HL-60/S4 (cell line): Measurements from ENCODE around the gene COL4A6.

Experiments used
- in situ Hi-C: fragments of 300-500 bp; cut with MboI; formaldehyde crosslinking; loops from 2 replicates; pipeline ENCODE4 v1.14.3; 2022; ENCODE audit warnings: low sequenced_read_pairs

COL4A6 gene

DNA sequence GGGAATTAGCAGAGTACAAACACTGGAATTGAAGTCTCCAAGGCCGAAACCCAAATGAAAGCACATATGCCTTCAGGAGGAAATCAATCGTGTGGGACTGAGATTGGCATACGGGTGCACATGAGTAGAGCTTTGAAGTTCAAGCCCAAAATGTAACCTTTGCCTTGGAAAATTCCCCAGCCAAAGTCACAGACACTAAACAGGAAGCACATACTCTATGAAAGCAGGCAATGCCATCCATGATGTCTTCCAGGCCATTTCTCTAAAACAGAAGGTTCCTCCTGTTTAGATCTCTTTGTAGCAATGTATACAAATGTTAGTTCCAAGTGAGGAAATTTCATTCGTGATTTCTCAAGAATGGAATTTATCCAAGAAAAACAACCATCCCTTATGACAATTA lies 162.5 kb downstream of the COL4A6 start:
- in situ Hi-C loops: no loop called here

DNA sequence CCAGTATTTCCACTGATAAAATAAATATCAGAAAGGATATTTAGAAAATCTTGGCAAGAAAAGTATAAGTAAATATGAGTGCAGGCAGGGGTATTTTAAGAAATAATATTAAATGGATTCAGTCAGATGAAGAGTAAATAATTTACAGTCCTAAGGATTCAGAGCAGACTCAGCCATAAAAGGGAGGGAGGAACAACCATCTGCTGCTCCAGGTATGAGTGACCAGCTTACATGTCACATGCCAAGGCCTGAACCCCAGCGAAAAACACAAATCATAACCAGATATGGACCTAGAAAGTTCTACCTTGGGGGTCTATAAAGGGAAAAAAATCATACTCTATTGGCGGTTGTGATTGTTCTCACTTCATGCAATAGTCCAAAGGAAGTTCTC lies 166.8 kb downstream of the COL4A6 start:
- in situ Hi-C loops: no loop called here

DNA sequence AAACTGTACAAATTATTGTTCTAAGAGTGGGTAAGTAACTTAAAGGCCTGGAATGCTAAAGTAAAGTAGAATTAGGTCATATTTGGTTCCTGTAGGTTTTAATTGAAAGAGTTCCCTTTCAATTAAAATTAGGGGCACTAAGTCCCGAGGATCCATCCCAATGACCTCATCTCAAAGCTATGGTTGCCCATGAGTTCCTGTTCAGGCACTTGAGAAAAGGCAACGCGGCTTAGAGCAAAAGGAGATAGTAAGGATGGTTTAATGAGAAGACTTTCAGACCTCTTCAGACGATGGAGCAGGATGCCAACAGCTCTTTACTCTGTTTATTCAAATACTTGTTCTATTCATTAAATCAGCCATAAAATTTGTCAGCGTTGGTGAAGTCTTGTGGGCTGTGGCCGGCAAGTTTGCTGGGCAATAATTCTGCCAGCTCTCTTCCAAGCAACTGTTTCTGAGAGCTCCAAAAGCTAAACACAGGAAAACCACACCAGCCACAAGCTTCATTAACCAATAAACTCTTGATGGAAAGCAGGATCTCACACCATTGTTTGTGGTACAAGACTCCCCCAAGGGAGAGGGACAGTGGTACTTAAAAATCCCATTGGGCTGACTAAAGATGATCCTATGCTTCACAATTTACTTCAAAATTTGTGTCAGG lies 167.4 kb downstream of the COL4A6 start:
- in situ Hi-C loops: no loop called here

DNA sequence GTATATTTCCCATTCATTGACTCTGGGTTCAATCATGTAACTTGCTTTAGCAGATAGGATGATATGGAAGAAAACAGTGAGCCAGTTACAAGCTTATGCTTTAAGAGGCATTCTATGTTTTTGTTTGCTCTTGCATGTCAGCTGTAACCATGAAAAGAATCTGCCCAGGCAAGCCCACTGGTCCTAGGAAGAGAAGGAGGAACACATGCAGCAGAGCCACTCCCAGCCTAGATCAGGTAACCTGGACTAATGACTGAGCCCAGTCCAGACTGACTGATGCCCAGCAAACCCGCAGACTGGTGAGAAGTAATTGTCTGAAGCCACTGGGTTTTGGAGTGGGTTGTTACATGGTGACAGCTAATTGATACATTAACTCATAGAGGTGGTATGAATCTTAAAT lies 167.9 kb downstream of the COL4A6 start:
- in situ Hi-C loops: no loop called here

DNA sequence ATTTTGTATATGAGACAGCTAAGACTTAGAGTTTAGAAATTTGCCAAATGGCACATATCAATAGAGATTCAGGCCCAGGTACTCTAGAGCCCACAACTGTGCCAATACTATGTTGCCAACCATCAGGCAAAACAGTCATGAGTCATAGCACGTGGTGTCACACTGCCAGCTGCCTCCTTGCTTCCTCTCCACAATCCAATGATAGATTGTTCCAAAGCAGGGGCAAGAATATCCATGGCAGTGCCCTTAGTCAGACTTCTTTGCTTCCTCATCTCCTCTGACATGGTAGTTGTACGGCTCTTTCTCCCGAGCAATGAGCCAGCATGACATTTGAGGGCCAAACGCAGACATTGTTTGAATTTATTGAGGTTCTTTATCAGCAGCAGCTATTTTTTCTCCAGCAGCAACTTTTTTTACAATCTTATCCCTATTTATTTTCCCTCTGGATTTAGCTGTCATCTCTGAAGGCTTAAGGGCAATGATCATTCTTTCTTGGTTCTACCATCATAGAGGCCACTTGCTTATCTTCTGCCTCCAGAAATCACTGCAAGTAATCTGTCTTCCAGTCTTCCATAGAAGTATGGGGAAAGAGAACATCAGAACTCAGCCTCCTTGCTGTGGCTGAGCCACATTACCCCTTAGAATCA lies 169.7 kb downstream of the COL4A6 start:
- in situ Hi-C loops: no loop called here

DNA sequence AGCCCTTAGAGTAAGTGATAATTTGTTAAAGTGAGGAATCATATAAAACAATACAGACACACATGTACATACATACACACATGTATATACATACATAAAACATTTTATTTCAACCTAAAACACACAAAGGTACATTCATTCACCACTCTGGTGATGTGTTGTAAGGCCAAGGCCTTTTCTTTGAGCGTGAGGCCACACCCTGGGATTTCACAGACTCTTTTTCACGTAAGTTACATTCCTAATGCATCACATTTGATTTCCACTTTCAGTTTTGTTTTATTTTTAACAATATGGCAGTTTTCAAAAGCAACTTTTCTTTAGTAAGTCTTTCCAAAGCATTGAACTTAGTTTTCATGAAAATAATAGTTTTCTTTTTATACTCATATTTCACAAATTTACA lies 170.7 kb downstream of the COL4A6 start:
- in situ Hi-C loops: no loop called here

DNA sequence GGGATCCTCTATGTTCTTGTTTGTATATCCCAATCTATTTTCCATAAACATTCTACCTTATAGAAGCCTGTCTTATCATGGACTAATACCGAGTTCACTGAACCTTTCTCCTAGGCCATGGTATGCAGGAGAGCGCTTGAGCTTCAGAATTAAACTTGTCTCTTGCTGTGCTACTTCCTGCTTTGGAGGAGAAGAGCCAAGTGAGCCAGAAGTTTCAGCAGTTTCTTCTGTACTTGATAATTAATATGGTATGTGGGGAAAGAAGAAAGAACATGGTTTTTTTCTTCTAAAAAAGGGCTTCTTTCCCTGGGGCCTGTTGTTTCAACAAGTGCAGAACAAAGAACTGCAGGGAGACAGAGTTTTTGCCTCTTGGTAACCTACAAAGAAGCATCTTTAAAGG lies 173.8 kb downstream of the COL4A6 start:
- in situ Hi-C loops: no loop called here

DNA sequence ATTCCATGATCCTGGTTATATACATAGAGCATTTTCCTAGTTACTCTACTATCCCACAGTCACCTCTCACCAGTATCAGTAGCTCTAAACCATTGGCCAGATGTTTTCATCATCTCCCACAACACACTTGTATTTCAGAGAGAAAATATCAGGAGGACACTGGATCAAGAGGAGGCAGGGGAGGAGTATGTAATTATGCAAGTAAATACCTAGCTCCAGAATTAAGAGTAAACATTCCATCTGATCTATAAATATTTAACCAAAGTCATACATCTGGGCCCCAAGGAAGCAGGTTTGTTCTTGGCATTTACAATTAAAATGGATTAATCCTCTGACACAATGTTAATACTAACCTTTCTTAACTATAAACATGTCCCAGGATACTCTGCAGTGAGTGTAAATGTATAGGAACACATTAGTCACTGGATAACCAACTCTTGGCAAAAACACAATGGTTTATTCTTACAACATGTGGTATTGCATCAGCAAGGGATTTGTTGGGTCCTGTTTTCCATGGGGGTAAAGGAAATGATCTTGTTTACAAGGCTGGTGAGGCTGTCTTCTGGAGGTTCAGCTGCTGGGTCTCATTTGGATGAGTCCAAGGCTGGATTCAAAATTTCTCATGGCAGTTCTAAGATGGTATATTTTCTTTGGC lies 176.5 kb downstream of the COL4A6 start:
- in situ Hi-C loops: no loop called here

DNA sequence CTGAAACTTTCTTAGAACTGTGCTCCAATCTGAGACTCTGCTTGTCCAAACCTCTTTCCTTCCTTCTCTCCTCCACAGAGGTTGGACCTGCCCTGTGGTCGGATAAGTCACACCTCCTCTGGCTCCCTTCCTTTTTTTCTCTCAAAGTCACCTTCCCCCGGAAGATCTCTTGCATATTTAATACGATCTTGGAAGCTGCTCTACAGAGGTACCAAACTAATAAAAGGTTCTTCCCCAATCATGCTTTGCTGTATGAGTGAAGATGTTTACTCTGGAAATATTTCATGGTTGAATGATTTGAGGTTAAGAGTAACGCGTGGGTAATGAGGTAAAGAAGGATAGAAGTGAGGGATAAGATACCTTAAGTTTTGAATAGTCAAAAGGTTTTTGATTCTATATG lies 180.7 kb downstream of the COL4A6 start:
- in situ Hi-C loops: no loop called here

DNA sequence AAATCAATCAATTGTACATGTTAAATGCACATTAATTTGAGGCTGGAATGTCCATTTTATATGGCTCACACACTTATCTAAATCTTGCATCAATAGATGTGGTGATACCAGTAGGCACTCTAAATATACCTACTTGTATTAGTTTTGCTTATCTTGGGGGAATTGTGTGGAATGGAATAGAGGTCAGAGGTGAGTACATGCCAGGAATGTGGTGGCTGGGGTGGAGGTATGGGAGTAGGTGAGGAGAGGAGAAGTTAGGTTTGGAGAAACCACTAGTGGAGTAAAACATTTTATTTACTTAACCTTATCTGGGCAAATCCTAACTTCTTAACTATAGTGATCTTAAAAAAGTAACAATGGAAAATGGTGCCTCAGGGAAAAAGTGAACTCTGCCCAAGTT lies 183.6 kb downstream of the COL4A6 start:
- in situ Hi-C loops: no loop called here

DNA sequence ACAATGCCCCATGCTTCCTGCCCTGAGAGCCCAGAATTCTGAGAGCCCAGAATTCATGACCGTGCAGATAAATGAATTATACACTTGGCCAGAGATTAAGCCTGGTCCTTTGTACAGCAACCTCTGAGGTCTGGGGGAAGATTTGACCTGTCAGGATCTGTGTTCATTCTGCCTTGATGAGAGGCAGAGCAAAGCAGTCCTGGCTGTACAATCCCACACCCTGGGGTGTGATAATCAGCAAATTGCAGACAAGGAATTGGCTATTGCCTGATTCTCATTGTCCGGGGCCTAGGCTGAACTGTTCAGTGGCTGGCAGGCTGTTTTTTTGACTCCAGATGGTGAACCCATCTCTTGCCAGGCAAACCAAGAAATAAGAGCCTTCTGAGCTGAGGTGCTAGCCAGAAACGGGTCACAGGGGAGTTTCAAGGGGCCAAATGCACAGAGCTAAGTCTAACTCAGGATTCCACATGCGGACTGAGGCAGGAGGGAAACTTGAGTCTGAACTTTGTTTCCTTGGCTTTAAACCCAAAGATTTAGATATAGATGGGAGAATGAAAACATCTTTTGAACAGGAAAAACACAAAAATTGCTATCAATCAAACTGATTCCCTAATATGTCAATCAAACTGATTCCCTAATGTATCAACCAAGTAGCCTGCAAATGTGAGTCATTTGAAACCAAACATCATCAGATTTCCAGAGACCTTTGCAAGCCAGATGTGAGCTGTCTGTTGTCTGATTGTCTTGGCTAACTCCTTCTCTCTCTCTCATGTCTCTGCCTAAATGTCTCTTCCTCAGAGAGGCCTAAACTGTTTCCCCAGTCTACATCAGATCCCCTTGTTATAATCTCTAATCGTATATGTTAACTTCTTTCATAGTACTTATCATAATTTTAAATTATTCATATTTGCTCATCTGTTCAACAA lies 187.3 kb downstream of the COL4A6 start:
- in situ Hi-C loops: no loop called here

DNA sequence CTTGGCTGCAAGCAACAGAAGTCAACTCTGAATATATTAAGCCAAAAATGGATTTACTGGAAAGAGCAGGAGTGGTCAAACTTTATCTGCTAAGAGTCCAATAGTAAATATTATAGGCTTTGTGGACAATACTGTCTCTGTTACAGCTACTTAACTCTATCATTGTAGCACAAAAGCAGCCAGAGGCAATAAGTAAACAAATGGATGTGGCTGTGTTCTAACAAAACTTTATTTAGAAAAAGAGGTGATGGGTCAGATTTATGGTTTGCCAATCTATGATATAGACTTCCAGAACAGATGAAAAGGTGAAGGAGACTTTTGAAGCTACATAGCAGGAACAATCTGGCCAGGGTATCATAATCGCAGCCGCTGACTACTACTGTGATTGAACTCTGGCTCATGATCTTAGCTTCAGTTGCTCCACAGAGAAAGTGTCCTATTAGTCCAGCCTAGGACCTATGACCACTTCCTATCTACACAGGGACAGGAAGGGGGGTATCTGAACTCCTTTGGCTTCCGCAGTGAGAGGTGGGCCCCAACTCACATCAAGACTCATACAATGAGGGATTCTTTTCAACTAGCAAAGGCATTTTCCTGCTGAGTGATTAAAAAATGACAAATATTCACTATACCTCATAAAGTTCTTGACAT lies 191.8 kb downstream of the COL4A6 start:
- in situ Hi-C loops: no loop called here

DNA sequence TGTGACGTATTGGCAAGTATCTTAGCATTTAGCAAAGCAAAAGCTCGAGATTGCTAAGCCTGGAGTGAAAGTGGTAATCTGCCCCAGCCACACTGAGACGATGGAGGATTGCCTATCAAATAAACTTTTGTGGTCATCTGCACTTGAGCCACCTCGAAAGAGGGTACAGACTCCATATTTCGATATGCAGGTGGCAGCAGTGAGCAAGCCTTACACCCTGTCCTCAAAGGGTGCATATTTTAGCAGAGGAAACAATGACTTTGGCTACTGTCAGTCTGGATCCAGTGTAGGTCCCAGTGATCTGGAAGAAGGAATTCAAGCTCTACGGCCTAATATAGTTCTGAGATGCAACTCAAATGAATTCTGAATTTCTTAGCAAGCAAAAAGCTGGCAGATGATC lies 192.8 kb downstream of the COL4A6 start:
- in situ Hi-C loops: no loop called here

DNA sequence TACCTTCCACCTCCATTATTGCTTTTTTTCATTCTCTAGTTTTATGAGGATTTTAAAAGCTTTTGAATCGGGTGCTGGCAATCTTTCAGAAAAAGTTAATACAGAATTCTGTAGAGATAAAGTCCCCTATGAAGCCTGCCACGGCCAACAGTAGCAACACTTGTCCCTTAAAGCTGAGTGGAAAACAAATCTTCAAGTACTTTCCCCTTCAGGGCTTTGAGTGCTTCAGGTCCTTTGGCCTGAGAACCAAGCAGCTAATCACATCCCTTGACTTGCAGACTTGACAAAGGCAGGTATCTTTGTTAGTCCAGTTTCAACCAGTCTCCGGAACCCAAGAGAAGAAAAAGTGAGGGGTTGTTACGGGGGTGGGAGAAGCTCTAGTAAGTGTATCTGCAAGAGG lies 202.2 kb downstream of the COL4A6 start:
- in situ Hi-C loops: no loop called here

DNA sequence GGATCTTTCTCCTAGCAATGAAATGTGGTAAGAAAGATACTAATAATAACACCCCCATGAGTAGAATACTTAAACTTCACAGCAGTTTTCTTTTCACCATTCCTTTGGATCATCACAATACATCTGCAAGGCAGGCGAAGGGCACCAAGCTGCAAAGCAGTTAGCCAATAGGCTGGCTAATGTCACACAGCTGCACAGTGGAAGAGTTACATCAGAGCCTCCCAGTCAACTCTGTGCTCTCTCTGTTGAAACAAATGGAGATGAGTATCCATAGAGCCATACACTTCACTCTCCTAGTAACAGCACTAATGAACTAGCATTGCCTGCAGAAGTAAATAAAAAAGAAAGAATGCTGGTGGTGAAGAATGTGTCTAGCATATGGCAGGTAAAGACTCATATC lies 207.6 kb downstream of the COL4A6 start:
- in situ Hi-C loops: no loop called here

DNA sequence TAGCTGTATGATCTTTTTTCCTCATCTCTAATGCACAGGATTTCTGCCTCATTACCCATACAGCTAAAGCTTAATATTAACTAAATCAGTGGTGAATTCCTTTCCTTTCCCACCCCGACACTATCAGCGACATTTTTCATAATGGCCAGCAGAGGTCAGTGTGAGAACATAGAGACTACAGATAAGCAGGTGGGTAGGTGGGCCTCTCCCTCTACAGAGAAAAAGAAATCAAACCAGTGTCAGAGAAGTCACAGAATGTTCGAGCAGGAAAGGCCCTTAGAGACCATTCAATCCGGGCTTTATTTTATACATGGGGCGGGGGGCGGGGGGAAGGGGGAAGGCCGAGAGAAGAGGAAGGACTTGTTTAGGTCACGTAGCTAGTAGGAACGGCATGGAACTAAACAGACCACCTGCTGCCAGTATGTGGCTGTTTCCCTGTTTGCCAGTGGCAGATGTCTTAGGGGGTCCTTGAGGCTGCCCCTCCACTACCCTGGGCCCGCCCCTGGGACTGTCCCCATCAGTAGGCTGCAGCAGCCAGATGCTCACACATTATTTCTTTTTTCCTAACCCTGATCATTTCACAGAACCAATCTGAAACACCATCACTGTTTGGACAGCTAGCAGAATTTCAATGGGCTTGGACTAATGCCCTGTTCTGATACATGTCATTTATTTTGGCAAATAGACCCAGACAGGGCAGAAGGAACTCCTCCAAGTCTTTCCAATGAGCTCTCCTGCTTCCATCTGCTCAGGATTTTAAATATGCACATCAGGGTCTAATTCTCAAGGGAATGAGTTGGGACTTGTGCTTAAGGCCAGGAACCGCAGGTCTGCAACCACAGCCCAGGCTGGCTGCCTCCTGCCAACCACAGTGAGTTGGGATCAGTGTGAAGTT lies 213.2 kb downstream of the COL4A6 start:
- in situ Hi-C loops: no loop called here

DNA sequence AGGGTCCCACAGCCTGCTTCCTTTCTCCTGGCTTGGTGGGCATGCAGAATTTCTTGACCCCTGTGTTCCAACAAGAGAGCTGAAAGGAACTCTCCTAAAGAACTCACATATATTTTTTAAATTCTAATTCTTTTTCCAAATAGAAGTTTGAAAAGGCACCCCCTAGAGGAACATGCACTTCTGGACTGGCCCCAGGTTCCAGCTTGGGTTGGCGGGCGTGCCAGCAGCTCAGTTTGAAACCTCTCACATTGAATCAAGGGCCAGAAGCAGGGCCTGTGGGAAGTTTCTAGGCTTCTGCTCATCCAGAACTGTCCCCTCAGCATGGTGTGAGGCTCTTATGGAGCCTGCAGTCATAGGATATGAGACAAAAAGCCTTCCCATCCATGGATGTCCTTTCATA lies 214.0 kb downstream of the COL4A6 start:
- in situ Hi-C loops: no loop called here

DNA sequence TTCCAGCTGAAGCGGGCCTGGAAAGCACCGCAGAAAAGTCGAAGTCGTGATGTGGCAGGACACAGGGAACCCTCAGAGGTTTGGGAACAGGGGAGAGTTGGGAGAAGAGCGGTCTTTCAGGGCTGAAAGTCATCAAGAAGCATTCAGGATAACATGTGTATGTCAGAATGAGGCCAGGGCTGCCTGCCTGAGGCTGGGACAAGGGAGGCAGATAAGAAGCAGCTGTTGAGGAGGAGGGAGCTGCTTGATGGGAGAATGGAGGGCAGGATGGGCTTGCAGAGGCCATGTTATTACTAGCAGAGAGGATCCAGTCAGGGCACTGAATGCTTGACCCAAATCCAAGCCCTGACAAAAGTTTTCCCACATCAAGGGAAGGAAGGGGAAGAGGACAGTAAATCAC lies 214.6 kb downstream of the COL4A6 start:
- in situ Hi-C loops: no loop called here

DNA sequence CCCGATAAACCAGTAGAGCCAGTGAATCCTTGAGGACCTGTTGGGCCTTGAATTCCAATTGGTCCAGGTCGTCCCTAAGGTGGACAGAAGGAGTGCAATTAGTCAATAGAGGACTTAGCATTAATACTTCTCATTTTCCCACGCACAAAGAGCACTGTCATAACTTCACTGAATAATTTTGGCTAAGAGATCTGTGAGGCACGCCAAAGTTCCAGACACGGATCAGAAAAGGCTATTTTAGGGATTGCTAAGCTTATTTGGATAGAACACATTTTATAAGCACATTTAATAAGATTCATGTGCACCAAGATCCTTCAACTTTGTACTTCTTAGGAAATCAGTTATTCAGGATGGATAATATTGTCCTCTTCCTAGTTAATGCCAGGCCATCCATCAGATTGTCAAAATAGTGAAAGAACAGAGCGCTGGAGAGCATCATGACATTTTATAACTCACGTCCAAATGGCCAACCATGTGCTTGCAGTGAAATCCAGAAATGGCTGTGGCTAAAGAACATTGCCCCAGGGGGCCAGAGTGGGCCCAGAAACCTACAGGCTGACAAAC lies 216.8 kb downstream of the COL4A6 start:
- in situ Hi-C loops: no loop called here
